HCT116 (cell line): Measurements from ENCODE around the gene SCAF1. TPM values are rescaled to one million over a fixed set of nuclear protein-coding genes. Genes with fewer than 3 reads are reported as not detected.

Experiments
- ATAC-seq: fragments of 200-7000 bp; cut with Tn5 transposase; 2 replicates; pipeline ENCODE4 v1.9.1; 2020; ENCODE audit warnings: mild to moderate bottlenecking, moderate library complexity
- BruUV-seq: library from RNA; stranded (reverse); fragments of 400-500 nt; replicated peaks from 2 replicates; lab custom pipeline; 2021; lab: Mats Ljungman, UMichigan
- CTCF ChIA-PET: fragments of 300-600 bp; sonication (Branson Sonifier 250); formaldehyde crosslinking; loops from one replicate; lab custom pipeline; 2021; ENCODE audit warnings: antibody characterized with exemption; lab: Charles Lee
- POLR2A ChIA-PET: fragments of 300-600, 350-600 bp; sonication (Branson Sonifier 250); formaldehyde crosslinking; loops from one replicate; lab custom pipeline; 2021; ENCODE audit warnings: antibody characterized with exemption; lab: Charles Lee
- RAD21 ChIA-PET, 2 experiments: fragments of 300-600 bp; sonication (Branson Sonifier 250); formaldehyde crosslinking; loops; one replicate each; lab custom pipeline; 2023; ENCODE audit warnings: low total read pairs in 2 of 2; ENCODE audit not compliant: uncharacterized antibody in 2 of 2, unreplicated experiment in 2 of 2, low non-redundant PET in 1 of 2; lab: Charles Lee
- DNase-seq: peaks from one replicate; pipeline ENCODE4 v3.0.0-alpha.2; 2010; ENCODE audit warnings: low read depth, low spot score
- H2AFZ ChIP-seq: fragments of 200-600 bp; shearing (Covaris generic), sonication (generic); 2 replicates; pipeline ENCODE4 v1.6.1; 2017; ENCODE audit warnings: low read depth, mixed run types, mixed read lengths, antibody characterized with exemption, low read length; ENCODE audit not compliant: poor library complexity, severe bottlenecking
- H3K27ac ChIP-seq: 2 replicates; pipeline ENCODE4 v1.5.1; 2012; ENCODE audit warnings: low read depth, low read length
- H3K27me3 ChIP-seq: fragments of 200-600 bp; sonication (generic); 2 replicates; pipeline ENCODE4 v1.6.1; 2016; ENCODE audit warnings: mixed run types, low read length, mixed read lengths; ENCODE audit not compliant: insufficient read depth
- H3K36me3 ChIP-seq, 2 experiments: fragments of 200-500 bp in 1 of 2; fragments of 200-600 bp in 1 of 2; sonication (Bioruptor generic) in 1 of 2; sonication (generic) in 1 of 2; 2 replicates each; pipeline versions ENCODE4 v1.5.1 to v1.6.1; 2014 to 2016; ENCODE audit warnings: low read length in 2 of 2, inconsistent platforms in 1 of 2, mixed read lengths in 1 of 2, mixed run types in 1 of 2; ENCODE audit not compliant: insufficient read depth in 2 of 2, control insufficient read depth in 1 of 2
- H3K4me1 ChIP-seq, 2 experiments: fragments of 200-600 bp in 1 of 2; sonication (generic) in 1 of 2; 2 replicates each; pipeline versions ENCODE4 v1.5.1 to v1.6.1; 2012 to 2017; ENCODE audit warnings: low read length in 2 of 2, inconsistent platforms in 1 of 2, mild to moderate bottlenecking in 1 of 2, mixed read lengths in 1 of 2, mixed run types in 1 of 2, moderate library complexity in 1 of 2; ENCODE audit not compliant: insufficient read depth in 2 of 2, control insufficient read depth in 1 of 2
- H3K4me2 ChIP-seq: fragments of 200-600 bp; sonication (generic); 2 replicates; pipeline ENCODE4 v1.6.1; 2017; ENCODE audit warnings: mixed run types, low read length, mixed read lengths
- H3K4me3 ChIP-seq, 2 experiments: fragments of 200-600 bp in 1 of 2; sonication (generic) in 1 of 2; replicated peaks in 1 of 2; 2 replicates each; pipeline ENCODE4 v1.5.1; 2011 to 2016; ENCODE audit warnings: low read length in 2 of 2, control low read depth in 1 of 2, low read depth in 1 of 2, mild to moderate bottlenecking in 1 of 2, mixed read lengths in 1 of 2, mixed run types in 1 of 2
- H3K79me2 ChIP-seq: fragments of 200-600 bp; sonication (generic); 2 replicates; pipeline ENCODE4 v1.6.1; 2017; ENCODE audit warnings: mild to moderate bottlenecking, mixed run types, low read length, moderate library complexity, mixed read lengths; ENCODE audit not compliant: insufficient read depth
- H3K9ac ChIP-seq: fragments of 200-600 bp; sonication (generic); 2 replicates; pipeline ENCODE4 v1.6.1; 2016; ENCODE audit warnings: low read length, mixed read lengths
- H3K9me2 ChIP-seq: fragments of 200-600 bp; sonication (generic), shearing (Covaris generic); 2 replicates; pipeline ENCODE4 v1.6.1; 2017; ENCODE audit warnings: mixed run types, mild to moderate bottlenecking, moderate library complexity; ENCODE audit not compliant: insufficient read depth
- H3K9me3 ChIP-seq, 2 experiments: fragments of 200-500 bp in 1 of 2; fragments of 200-600 bp in 1 of 2; sonication (Bioruptor generic) in 1 of 2; sonication (generic) in 1 of 2; 2 replicates each; pipeline ENCODE4 v1.6.1; 2014 to 2017; ENCODE audit warnings: low read length in 2 of 2, mixed read lengths in 2 of 2, inconsistent platforms in 1 of 2, low read depth in 1 of 2, mild to moderate bottlenecking in 1 of 2, mixed run types in 1 of 2, moderate library complexity in 1 of 2; ENCODE audit not compliant: control insufficient read depth in 1 of 2, insufficient read depth in 1 of 2
- H4K20me1 ChIP-seq: fragments of 200-600 bp; sonication (generic), shearing (Covaris generic); 2 replicates; pipeline ENCODE4 v1.6.1; 2017; ENCODE audit warnings: mixed run types, mild to moderate bottlenecking, moderate library complexity; ENCODE audit not compliant: insufficient read depth
- CBX3 ChIP-seq: IDR thresholded peaks from 2 replicates; pipeline ENCODE4 v1.6.1; 2012; ENCODE audit warnings: low read depth
- CEBPB ChIP-seq: IDR thresholded peaks from 2 replicates; pipeline ENCODE4 v1.6.1; 2012; ENCODE audit warnings: low read depth
- CTCF ChIP-seq, 3 experiments: fragments of 200-600 bp in 1 of 3; sonication (generic) in 1 of 3; IDR thresholded peaks in 2 of 3; conservative IDR thresholded peaks in 1 of 3; 2 replicates each; pipeline ENCODE4 v1.5.1; 2012 to 2017; ENCODE audit warnings: low read depth in 2 of 3, low read length in 2 of 3, antibody characterized with exemption in 1 of 3, borderline replicate concordance in 1 of 3, control low read depth in 1 of 3, mild to moderate bottlenecking in 1 of 3, mixed read lengths in 1 of 3, mixed run types in 1 of 3, moderate library complexity in 1 of 3; ENCODE audit not compliant: insufficient read depth in 1 of 3
- EGR1 ChIP-seq: IDR thresholded peaks from 2 replicates; pipeline ENCODE4 v1.6.1; 2012; ENCODE audit warnings: low read depth
- EZH2 ChIP-seq: fragments of 200-600 bp; sonication (generic); IDR thresholded peaks from 2 replicates; pipeline ENCODE4 v1.6.1; 2017; ENCODE audit warnings: antibody characterized with exemption, mixed run types
- RAD21 ChIP-seq: IDR thresholded peaks from 2 replicates; pipeline ENCODE4 v1.6.1; 2012; ENCODE audit warnings: low read depth, mild to moderate bottlenecking
- REST ChIP-seq: IDR thresholded peaks from 2 replicates; pipeline ENCODE4 v1.6.1; 2012; ENCODE audit warnings: low read depth
- ZFX ChIP-seq: fragments of 450-650 bp; IDR thresholded peaks from 2 replicates; pipeline ENCODE4 v1.6.1; 2017
- intact Hi-C: fragments of 100-400 bp; cut with micrococcal nuclease; formaldehyde crosslinking; loops from 2 replicates; pipeline ENCODE4 v1.10.0; 2022
- total RNA-seq: library from RNA; stranded (reverse); gene quantifications from one replicate; pipeline ENCODE4 v1.2.1, GENCODE V29; 2021; ENCODE audit not compliant: unreplicated experiment

Gene SCAF1
- total RNA-seq, 1 experiment from 2014 or later, result 96.8 TPM

GRCh38 chr19:49652551-49653465 lies 10.8 kb downstream of the SCAF1 start:
- BruUV-seq, result TSS peak; percentile 34
- Histone ChIP-seq H3K4me3 (no peak overlapping the region), H3K9me3 (no peaks in the 10 kb centered on the region), H4K20me1 (no peaks in the 10 kb centered on the region), H3K4me1 (no peaks in the 10 kb centered on the region), H3K79me2 (peaks cover 28% of the 10 kb centered on the region; the same call in 1 of the 2 replicates), H3K4me2 (no peak overlapping the region), H3K27ac (no peak overlapping the region), H3K27me3 (no peaks in the 10 kb centered on the region), H2AFZ (no peak overlapping the region), H3K9me2 (no peaks in the 10 kb centered on the region), H3K36me3 (peaks cover 36 to 38% of the 10 kb centered on the region in 2 experiments; a peak in 3 of 4 replicates), H3K9ac (no peak overlapping the region)
- intact Hi-C loops, result no loop called here
- ChIA-PET POLR2A (no interaction called here), CTCF (no interaction called here), RAD21 (no interaction called here)
- no peak for TF ChIP-seq CTCF (IDR thresholded peaks at IDR 0.05 in 2 of 3, conservative IDR thresholded peaks at IDR 0.05 in 1 of 3; ENCODE audit: borderline replicate concordance in 1 of 3, insufficient read depth in 1 of 3, low read depth in 2 of 3, low read length in 2 of 3)
- no peak for TF ChIP-seq ZFX
- no peak for TF ChIP-seq EGR1
- no peak for TF ChIP-seq CEBPB
- TF ChIP-seq RAD21, result no peak
- TF ChIP-seq REST, result no peak
- no peak for TF ChIP-seq CBX3
- no peak for TF ChIP-seq EZH2
- DNase-seq, result no peak
- no peak for ATAC-seq
